GM18498 (cell line): ENCODE results near the gene STC2.

Experiments
- ATAC-seq: cut with Tn5 transposase; IDR thresholded peaks from one replicate; pipeline ENCODE4 v1.9.1; 2021; ENCODE audit warnings: mild to moderate bottlenecking, moderate library complexity; ENCODE audit not compliant: unreplicated experiment

STC2 gene

GRCh38 chr5:173314166-173314952 lies 13.9 kb downstream of the STC2 start:
- no peak for ATAC-seq

GRCh38 chr5:173313351-173313801 lies 14.8 kb downstream of the STC2 start:
- no peak for ATAC-seq

GRCh38 chr5:173312821-173313220 lies 15.4 kb downstream of the STC2 start:
- ATAC-seq: no peak

- no peak for ATAC-seq
Measured at GRCh38 chr5:173311818-173312585, 16.2 kb downstream of the STC2 start.

- no peak for ATAC-seq
Measured at GRCh38 chr5:173310861-173311785, 17.1 kb downstream of the STC2 start.

- no peak for ATAC-seq
Measured at GRCh38 chr5:173310218-173310769, 17.9 kb downstream of the STC2 start.

GRCh38 chr5:173309731-173310130 lies 18.5 kb downstream of the STC2 start:
- no peak for ATAC-seq

GRCh38 chr5:173308226-173308625 lies 20.0 kb downstream of the STC2 start:
- ATAC-seq: no peak

GRCh38 chr5:173307695-173308094 lies 20.5 kb downstream of the STC2 start:
- ATAC-seq: no peak

GRCh38 chr5:173306695-173307094 lies 21.5 kb downstream of the STC2 start:
- ATAC-seq: no peak

GRCh38 chr5:173304591-173304988 lies 23.6 kb downstream of the STC2 start:
- ATAC-seq: no peak

GRCh38 chr5:173303878-173304590 lies 24.2 kb downstream of the STC2 start:
- no peak for ATAC-seq

- no peak for ATAC-seq
Measured at GRCh38 chr5:173302546-173303155, 25.6 kb downstream of the STC2 start.

- ATAC-seq: no peak
Measured at GRCh38 chr5:173301695-173302545, 26.3 kb downstream of the STC2 start.

GRCh38 chr5:173300389-173301047 lies 27.7 kb downstream of the STC2 start:
- no peak for ATAC-seq

GRCh38 chr5:173299820-173300219 lies 28.4 kb downstream of the STC2 start:
- ATAC-seq: no peak

- ATAC-seq: no peak
Measured at GRCh38 chr5:173298213-173298926, 29.8 kb downstream of the STC2 start.

GRCh38 chr5:173297813-173298212 lies 30.4 kb downstream of the STC2 start:
- ATAC-seq: no peak
